Stimulated activated naive B cell treated with anti-CD40 and anti-IgM and Interleukin-4, amounts not matched to agents 10 μg/mL and 1 μg/mL and 100 μg/mL, for 72 hours (primary cell): ENCODE measurements around the gene NPR3.
"Not testable (repeated sequence)": the region's sequence is repeated elsewhere in the genome, so short reads cannot be mapped to it uniquely, and the experiment has no call there.

ENCODE experiments used
- ATAC-seq, 2 donors: fragments of 150-1000 bp; cut with Tn5 transposase; replicated peaks; 2 replicates each; pipeline ENCODE4 v1.10.0; 2021; ENCODE audit warnings: moderate library complexity in 1 of 2
- DNase-seq: peaks from one replicate; pipeline ENCODE4 v3.0.0; 2021
- H3K27ac Mint-ChIP-seq: one replicate; pipeline ENCODE4 v1.8.0; 2022; ENCODE audit warnings: mild to moderate bottlenecking, mixed read lengths
- H3K27me3 Mint-ChIP-seq, 2 donors: one replicate each; pipeline ENCODE4 v1.8.0; 2022; ENCODE audit warnings: mixed read lengths in 2 of 2
- H3K36me3 Mint-ChIP-seq, 2 donors: one replicate each; pipeline ENCODE4 v1.8.0; 2022; ENCODE audit warnings: mixed read lengths in 2 of 2, mild to moderate bottlenecking in 1 of 2
- H3K4me1 Mint-ChIP-seq, 2 donors: one replicate each; pipeline ENCODE4 v1.8.0; 2022; ENCODE audit warnings: mixed read lengths in 2 of 2, mild to moderate bottlenecking in 1 of 2
- H3K4me3 Mint-ChIP-seq, 2 donors: one replicate each; pipeline ENCODE4 v1.8.0; 2022; ENCODE audit warnings: mild to moderate bottlenecking in 2 of 2, mixed read lengths in 2 of 2, moderate library complexity in 1 of 2
- H3K9me3 Mint-ChIP-seq, 2 donors: one replicate each; pipeline ENCODE4 v1.8.0; 2022; ENCODE audit warnings: mixed read lengths in 2 of 2, mild to moderate bottlenecking in 1 of 2

The NPR3 gene

DNA sequence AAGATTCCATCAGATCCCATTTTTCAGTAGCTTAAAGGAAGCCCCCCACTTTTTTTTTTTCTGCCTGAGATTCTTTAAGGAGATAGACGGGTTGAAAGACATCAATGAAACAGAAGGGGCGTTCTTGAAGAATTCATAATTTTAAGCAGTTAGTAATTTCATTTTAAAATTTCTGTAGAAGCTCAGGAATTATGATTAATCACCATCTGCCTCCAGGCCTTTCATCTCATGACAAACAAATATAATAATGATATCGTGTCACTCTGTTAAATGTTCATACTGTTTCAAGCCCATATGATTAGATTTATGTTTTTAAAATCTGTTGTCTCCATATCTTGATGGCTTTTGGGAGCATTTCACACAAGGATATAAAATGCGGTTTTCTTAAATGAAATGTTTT is 75.2 kb downstream of the NPR3 start:
- DNase-seq (no peak), ATAC-seq (no peak)
- Mint-ChIP-seq H3K27me3 (peaks cover 5 to 18% of the 10 kb centered on the region in 2 donors), H3K36me3 (no peaks in the 10 kb centered on the region), H3K27ac (no peak overlapping the region), H3K4me1 (peaks cover 2 to 7% of the 10 kb centered on the region in 2 donors), H3K4me3 (no peak overlapping the region), H3K9me3 (no peaks in the 10 kb centered on the region)

- Mint-ChIP-seq H3K4me1 (peaks cover 2 to 7% of the 10 kb centered on the region in 2 donors), H3K36me3 (no peaks in the 10 kb centered on the region), H3K9me3 (no peaks in the 10 kb centered on the region), H3K27me3 (peaks cover 5 to 13% of the 10 kb centered on the region in 2 donors), H3K4me3 (no peak overlapping the region), H3K27ac (no peak overlapping the region)
- DNase-seq (no peak), ATAC-seq (no peak)
These were observed 79.4 kb downstream of the NPR3 start for GRCh38 chr5:32790411-32790951.

DNA sequence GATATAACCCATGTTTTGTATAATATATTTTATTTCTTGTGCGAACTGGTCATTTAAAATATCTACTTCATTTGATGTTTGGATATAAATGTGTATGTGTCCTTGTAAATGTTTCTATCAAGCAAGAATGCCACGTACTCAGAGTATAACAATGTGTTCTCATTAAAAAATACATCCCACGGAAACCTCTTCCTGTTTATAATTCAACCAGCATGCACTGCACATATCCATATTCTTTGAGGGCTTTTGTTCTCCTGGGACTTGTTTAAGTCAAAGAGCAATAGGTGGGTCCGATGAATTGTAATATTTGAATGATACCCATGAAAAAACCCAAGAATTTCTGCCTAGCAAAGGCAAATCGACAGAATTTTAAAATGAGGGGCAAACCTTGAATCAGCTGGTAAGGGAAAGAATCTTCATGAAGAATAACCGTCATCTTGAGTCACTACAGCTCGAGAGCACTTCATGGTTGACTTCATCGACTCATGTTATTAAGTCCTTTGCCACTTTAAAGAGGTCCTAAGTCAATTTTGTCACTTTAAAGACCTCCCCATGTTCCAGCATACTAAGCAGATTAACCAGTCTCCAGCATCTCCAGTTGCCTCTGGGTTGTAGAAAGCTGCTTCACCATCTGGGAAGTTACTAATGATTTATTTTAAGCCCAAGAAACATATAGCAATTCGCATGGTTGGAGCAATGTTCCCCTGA is 80.6 kb downstream of the NPR3 start:
- Mint-ChIP-seq H3K4me1 (no peaks in the 10 kb centered on the region), H3K4me3 (no peak overlapping the region), H3K36me3 (no peaks in the 10 kb centered on the region), H3K27ac (no peak overlapping the region), H3K27me3 (peaks cover 9 to 13% of the 10 kb centered on the region in 2 donors), H3K9me3 (peaks cover 0 to 4% of the 10 kb centered on the region in 2 donors)
- no peak for ATAC-seq
- no peak for DNase-seq

DNA sequence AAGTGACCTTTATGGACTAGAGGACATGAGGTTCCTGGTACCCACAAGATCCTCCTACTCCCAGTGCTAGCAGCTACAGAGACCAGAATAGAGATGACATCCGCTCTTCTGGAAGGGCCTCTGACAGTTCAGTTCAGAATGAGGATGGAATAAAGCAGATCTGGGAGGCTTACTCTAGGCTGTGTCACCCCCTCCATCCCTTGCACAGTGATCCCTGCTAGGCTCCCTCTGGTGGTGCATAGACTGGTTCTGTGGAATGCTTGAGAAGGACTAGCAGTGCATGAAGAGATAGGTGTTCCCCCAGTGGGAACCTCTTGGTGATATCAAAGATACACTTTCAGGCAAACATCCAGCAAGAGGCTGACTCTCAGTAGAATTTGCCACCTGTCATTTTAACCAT is 83.0 kb downstream of the NPR3 start:
- ATAC-seq (no peak), DNase-seq (no peak)
- H3K9me3 Mint-ChIP-seq = peaks cover 0 to 4% of the 10 kb centered on the region in 2 donors
- no peak overlapping the region for H3K27ac Mint-ChIP-seq
- no peaks in the 10 kb centered on the region for H3K4me1 Mint-ChIP-seq
- peaks cover 0 to 9% of the 10 kb centered on the region in 2 donors for H3K27me3 Mint-ChIP-seq
- H3K4me3 Mint-ChIP-seq = no peak overlapping the region
- no peaks in the 10 kb centered on the region for H3K36me3 Mint-ChIP-seq

- Mint-ChIP-seq H3K4me1 (no peaks in the 10 kb centered on the region), H3K27me3 (no peaks in the 10 kb centered on the region), H3K9me3 (peaks cover 16 to 24% of the 10 kb centered on the region in 2 donors), H3K36me3 (no peaks in the 10 kb centered on the region), H3K27ac (no peak overlapping the region), H3K4me3 (no peak overlapping the region)
- DNase-seq (no peak), ATAC-seq (no peak)
These were observed 91.6 kb downstream of the NPR3 start for GRCh38 chr5:32802764-32803163.

DNA sequence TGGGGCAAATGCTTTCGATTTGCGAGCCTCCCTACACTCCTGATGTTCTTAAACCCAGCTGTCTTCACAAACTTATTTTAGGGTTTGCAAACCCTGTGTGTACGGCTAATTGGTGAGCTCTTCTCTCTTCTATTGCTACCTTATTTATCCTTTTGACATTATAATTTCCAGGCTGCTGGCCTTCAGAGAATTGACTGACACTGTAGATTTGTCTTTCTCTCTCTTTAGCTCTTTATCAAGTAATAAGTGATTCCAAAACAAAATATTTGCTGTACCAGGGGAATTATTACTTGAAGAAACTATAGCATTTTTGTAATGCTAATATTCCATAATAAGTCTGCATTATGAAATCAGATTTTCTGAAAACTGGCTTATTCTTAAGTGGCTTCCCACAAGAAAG is 92.5 kb downstream of the NPR3 start:
- Mint-ChIP-seq H3K36me3 (no peaks in the 10 kb centered on the region), H3K4me1 (no peaks in the 10 kb centered on the region)

DNA sequence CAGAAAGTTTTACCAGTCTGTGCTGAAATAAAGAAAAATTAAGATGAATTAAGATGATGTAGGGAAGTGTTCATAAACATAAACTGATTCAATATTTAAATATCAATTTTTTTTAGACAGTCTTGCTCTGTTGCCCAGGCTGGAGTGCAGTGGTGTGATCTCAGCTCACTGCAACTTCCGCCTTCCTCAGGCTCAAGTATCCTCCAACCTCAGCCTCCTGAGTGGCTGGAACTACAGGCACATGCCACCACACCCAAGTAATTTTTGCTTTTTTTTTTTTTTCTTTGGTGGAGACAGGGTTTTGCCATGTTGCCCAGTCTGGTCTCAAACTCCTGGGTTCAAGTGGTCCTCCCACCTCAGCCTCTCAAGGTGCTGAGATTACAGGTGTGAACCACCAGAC is 94.3 kb downstream of the NPR3 start:
- not testable (repeated sequence) for H3K27ac Mint-ChIP-seq, H3K27me3 Mint-ChIP-seq, H3K36me3 Mint-ChIP-seq, H3K4me3 Mint-ChIP-seq, H3K4me1 Mint-ChIP-seq, DNase-seq, ATAC-seq
- peaks cover 10 to 19% of the 10 kb centered on the region in 2 donors for H3K9me3 Mint-ChIP-seq

More for the DNA sequence above, 92.5 kb downstream of the NPR3 start:
- DNase-seq (no peak), ATAC-seq (no peak)
- no peak overlapping the region for H3K27ac Mint-ChIP-seq
- H3K27me3 Mint-ChIP-seq = no peaks in the 10 kb centered on the region
- H3K9me3 Mint-ChIP-seq = peaks cover 16 to 24% of the 10 kb centered on the region in 2 donors
- H3K4me3 Mint-ChIP-seq = no peak overlapping the region

DNA sequence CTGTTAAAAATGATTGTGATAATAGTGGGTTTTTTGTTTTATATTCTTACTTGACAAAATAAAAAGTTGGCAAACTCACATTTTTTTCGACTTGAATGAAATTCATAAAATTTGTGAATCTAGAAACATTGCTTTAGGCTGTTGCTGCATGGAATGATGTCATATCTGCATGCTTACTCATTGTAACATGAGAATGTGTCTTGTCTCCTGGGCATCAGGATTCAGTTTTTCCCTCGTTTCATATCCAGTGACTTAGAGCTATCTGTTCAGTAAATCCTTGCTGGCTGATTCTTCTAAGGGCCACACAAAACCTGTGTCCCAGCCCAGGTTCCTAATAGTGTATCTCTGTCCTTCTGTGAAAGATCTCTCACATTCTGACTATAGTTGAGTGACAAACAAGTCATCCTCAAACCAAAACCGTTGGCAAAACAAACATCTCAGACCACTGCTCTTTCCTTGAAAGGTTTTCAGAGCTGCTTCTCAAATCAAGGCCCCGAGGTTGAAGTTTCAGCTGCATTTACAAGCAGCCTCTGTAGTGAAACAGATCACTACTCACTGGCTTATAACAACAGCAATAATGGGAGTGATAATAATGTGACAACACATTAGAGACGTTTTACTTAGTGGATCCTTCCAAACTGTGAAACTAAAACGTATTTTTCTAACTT is 95.0 kb downstream of the NPR3 start:
- ATAC-seq (no peak), DNase-seq (no peak)
- Mint-ChIP-seq H3K27me3 (no peaks in the 10 kb centered on the region), H3K36me3 (no peaks in the 10 kb centered on the region), H3K27ac (no peak overlapping the region), H3K9me3 (peaks cover 10 to 16% of the 10 kb centered on the region in 2 donors), H3K4me1 (no peaks in the 10 kb centered on the region), H3K4me3 (no peak overlapping the region)

- no peak overlapping the region for H3K27ac Mint-ChIP-seq
- ATAC-seq (no peak), DNase-seq (no peak)
- no peaks in the 10 kb centered on the region for H3K36me3 Mint-ChIP-seq
- H3K27me3 Mint-ChIP-seq = no peaks in the 10 kb centered on the region
- no peaks in the 10 kb centered on the region for H3K4me1 Mint-ChIP-seq
- H3K9me3 Mint-ChIP-seq = peaks cover 6 to 9% of the 10 kb centered on the region in 2 donors
- H3K4me3 Mint-ChIP-seq = no peak overlapping the region
These were observed 97.7 kb downstream of the NPR3 start for GRCh38 chr5:32808783-32809182.

DNA sequence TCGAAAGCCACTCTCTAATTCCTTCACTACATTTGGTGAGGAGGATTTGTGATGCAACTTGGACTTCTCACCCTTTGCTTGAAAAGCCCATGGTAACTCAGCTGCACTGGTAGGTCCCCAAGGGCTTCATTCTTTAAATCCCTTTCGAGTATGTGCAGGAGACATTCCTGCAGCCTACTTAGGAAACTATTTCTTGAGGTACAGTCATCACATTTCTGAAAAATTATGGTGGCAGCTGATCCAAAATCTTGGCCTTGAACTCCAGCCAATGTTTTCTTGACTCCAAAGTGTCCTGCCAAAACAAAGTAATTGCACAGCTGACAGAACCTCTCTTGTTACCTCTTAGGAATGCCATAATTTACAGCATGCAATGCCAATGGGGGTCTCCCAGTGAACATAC is 99.7 kb downstream of the NPR3 start:
- Mint-ChIP-seq H3K4me1 (no peaks in the 10 kb centered on the region), H3K9me3 (peaks cover 0 to 5% of the 10 kb centered on the region in 2 donors), H3K27ac (no peak overlapping the region), H3K36me3 (no peaks in the 10 kb centered on the region), H3K4me3 (no peak overlapping the region), H3K27me3 (no peaks in the 10 kb centered on the region)
- DNase-seq (no peak), ATAC-seq (no peak)

DNA sequence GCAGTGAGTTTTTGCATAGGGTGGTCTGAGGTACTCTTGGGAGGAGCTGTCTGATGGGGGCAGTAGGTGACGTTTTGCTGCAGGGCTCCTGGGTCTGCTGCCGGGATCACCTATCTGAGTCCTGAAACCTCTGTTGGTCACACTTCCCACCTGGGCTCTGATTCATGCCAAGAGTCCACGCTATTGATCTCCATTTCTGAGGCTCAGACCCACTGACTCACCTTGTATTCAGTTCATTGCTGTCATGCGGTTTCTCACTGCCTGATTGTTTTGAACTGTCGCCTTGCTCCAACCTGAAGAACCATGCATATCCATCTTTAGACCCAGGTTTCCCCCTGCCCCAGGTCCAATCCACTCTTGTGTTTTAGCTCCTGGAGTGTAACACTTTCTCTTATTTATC is 101.3 kb downstream of the NPR3 start:
- Mint-ChIP-seq H3K4me3 (no peak overlapping the region), H3K4me1 (no peaks in the 10 kb centered on the region), H3K36me3 (no peaks in the 10 kb centered on the region), H3K27me3 (no peaks in the 10 kb centered on the region), H3K27ac (no peak overlapping the region), H3K9me3 (peaks cover 0 to 5% of the 10 kb centered on the region in 2 donors)
- no peak for DNase-seq
- no peak for ATAC-seq

GRCh38 chr5:32814141-32814540 is 103.0 kb downstream of the NPR3 start:
- no peaks in the 10 kb centered on the region for H3K36me3 Mint-ChIP-seq
- H3K27me3 Mint-ChIP-seq = no peaks in the 10 kb centered on the region
- no peaks in the 10 kb centered on the region for H3K4me1 Mint-ChIP-seq
- H3K9me3 Mint-ChIP-seq = peaks cover 0 to 5% of the 10 kb centered on the region in 2 donors
- H3K4me3 Mint-ChIP-seq = no peak overlapping the region
- DNase-seq (no peak), ATAC-seq (no peak)
- no peak overlapping the region for H3K27ac Mint-ChIP-seq

- ATAC-seq (no peak), DNase-seq (no peak)
- Mint-ChIP-seq H3K36me3 (no peaks in the 10 kb centered on the region), H3K27me3 (no peaks in the 10 kb centered on the region), H3K9me3 (peaks cover 0 to 5% of the 10 kb centered on the region in 2 donors), H3K4me1 (no peaks in the 10 kb centered on the region), H3K4me3 (no peak overlapping the region), H3K27ac (no peak overlapping the region)
These were observed 103.5 kb downstream of the NPR3 start for GRCh38 chr5:32814620-32815019.

DNA sequence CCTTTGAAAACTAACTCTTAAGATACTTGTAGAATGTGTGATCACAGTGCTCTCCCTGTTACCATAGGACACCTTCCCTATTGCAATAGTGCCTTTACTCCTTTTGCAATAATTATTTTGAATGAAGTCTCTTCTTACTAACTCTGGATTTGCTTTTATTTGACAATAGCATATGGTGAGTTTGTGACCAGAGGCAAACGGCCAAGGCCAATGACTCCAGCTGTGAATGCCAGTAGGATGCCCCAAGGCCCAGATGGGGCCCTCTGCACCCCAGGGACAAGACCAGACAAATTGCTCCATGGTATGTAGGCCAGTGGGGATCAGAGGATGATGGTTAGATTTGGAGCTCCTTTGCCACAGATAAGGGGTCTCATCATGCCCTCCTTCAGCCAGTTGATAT is 116.9 kb downstream of the NPR3 start:
- DNase-seq (no peak), ATAC-seq (no peak)
- Mint-ChIP-seq H3K27ac (no peak overlapping the region), H3K4me1 (no peaks in the 10 kb centered on the region), H3K27me3 (no peaks in the 10 kb centered on the region), H3K36me3 (no peaks in the 10 kb centered on the region), H3K4me3 (no peak overlapping the region), H3K9me3 (no peaks in the 10 kb centered on the region)

DNA sequence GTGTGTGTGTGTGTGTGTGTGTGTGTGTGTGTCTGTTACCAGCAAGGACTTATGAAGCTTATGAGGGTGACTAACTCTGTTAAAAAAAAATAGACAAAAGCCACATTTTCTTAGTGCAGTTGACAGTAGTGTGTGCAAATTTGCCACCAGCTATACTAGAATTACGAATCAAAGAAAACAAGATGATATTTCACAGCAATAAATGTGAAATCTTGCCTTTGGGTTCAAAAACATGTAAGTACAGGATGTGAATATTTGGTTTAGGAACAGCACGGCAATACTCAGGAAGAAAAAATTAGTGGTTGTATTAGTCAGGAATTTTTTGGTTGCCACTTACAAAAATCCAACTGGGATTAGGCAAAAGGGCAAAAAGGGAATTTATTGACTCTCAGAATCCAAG is 117.4 kb downstream of the NPR3 start:
- no peak for DNase-seq
- Mint-ChIP-seq H3K27ac (no peak overlapping the region), H3K9me3 (no peaks in the 10 kb centered on the region), H3K27me3 (no peaks in the 10 kb centered on the region), H3K4me3 (no peak overlapping the region), H3K4me1 (no peaks in the 10 kb centered on the region), H3K36me3 (no peaks in the 10 kb centered on the region)
- no peak for ATAC-seq
